Inflammatory macrophage treated with lipopolysaccharide for 4 hours (primary cell): ENCODE data around the gene GUCA1A.
"Not testable (repeated sequence)": the region's sequence is repeated elsewhere in the genome, so short reads cannot be mapped to it uniquely, and the experiment has no call there.

Experiments used
- DNase-seq: peaks from one replicate; pipeline ENCODE4 v3.0.0-alpha.2; 2020

Gene GUCA1A

GRCh38 chr6:42216495-42216894 is 43.3 kb downstream of the GUCA1A start:
- DNase-seq, result not testable (repeated sequence)

DNA sequence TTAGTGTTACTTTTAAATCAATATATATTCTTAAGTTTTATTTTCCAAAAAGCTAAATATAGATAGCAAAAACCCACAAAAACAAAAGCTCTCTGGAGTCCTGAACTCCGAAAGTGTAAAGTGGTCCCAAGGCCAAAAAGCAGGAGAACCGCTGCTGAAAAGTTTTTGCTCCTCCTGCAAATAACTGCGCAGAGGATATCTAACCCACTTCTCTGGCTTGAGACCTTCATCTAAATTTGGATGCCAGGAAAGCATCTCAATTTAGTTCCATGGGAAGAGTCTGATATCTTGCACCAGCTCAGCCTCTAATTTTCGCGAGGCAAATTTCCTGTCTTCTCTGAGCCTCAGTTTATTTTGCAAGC is 44.0 kb downstream of the GUCA1A start:
- DNase-seq, result peak; percentile 6

DNA sequence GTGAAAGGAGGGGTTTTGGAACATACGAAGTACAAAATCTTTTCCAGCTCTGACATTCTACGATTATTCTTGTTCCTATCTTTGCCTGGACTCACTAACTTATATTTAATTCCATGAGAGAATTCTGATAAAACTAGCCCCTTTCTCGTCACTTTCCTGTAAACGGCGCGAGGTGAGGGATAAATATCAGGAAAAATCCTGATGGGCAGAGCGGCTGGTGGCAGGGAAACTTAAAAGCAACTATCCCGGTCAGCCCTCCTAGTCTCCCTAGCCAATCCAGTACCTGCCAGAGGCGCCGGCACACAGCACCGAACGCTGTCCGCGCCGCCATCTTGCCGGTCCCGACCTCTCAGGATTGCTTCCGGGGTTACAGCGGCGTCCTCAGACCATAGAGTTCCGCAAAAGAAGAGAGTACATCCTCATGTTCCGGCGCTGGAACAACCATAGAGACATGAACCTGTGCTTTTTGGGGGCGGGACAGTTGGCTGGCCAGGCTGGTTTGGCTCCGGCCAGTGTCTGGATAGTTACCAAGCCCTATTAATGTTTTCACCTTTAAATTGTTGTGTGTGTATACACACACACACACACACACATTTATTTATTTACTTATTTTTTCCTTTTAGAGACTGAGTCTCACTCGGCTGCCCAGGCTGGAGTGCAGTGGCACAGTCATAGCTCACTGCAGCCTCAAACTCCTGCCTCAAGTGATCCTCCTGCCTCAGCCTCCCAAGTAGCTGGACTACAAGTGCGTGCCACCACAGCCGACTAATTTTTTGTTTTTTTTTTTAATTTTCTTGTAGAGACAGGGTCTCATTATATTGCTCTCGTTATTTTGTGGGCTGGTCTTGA is 44.6 kb downstream of the GUCA1A start, which contains the start of gene MRPS10:
Gene MRPS10, minus strand, starts transcription at position 343 of the 849 bp plus-strand sequence. Its CDS starts 12 bp downstream, at position 331.
- DNase-seq, result peak; percentile 95

DNA sequence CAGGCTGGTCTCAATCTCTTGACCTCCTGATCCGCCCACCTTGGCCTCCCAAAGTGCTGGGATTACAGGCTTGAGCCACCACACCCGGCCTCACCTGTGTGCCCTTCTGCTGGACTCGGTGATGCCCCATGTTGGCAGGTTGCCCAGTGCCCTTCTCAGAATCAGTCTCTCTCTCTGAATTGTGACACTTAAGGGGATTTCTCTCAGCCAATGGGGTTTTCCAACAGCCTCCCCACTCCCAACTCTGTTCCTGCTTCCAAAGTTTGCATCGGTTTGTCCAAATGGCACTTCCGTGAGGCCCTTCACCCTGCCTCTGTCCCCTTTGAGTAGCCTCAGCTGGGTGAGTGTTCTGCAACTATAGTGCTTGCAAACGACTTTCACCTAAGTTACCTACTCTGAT is 47.6 kb downstream of the GUCA1A start:
- no peak for DNase-seq

- DNase-seq, result no peak
These were observed 48.4 kb downstream of the GUCA1A start for GRCh38 chr6:42221546-42221945.

- no peak for DNase-seq
These were observed 49.3 kb downstream of the GUCA1A start for GRCh38 chr6:42222448-42222847.

- peak; percentile 60 for DNase-seq
These were observed 51.3 kb downstream of the GUCA1A start for GRCh38 chr6:42224222-42225028.

GRCh38 chr6:42225029-42225339 is 51.8 kb downstream of the GUCA1A start:
- peak; percentile 6 for DNase-seq

GRCh38 chr6:42225419-42225818 is 52.3 kb downstream of the GUCA1A start:
- no peak for DNase-seq

DNA sequence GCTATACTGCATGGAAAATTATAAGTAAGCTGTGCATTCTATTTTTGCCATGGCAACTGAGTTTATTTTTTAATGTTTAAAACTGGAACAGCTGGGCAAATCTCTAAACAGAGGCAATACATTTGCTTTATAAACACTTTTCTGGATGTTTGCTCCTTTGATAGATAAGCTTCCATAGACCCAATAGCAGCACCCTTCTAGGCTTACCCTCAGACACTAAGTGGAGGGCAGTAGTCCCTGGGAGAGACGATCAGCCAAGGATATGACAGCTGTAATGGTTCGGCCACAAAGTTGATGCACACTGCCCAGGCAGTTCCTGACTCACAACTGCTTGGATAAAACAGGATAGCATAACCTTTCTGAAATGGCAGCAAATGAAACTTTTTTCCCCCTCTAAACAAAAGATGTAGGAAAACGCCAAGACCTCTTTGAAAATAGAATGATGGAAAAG is 53.0 kb downstream of the GUCA1A start:
- DNase-seq, result no peak

- no peak for DNase-seq
These were observed 53.5 kb downstream of the GUCA1A start for GRCh38 chr6:42226645-42227143.

GRCh38 chr6:42227173-42227850 is 54.1 kb downstream of the GUCA1A start:
- no peak for DNase-seq

DNA sequence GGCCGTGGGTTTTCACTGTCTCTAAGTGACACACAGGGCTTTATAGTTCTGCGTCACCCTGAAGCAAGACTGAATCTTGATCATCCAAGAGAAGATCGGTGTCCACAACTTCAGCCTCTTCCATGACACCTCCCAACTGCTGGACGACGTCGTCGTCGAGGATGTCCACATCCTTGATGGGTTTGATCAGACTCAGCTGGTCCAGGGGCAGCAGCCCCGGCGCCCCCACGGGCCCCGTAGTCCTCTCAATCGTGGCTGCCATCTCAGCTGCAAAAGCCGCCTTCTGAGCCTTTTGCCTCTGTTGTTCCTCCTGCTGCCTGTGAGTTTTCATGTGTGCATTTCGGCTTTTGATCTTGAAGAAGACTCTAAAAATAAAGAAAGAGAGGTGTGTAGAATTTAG is 55.1 kb downstream of the GUCA1A start:
- DNase-seq, result no peak
